ENCODE results near the gene DOCK9. TPM values are rescaled to one million over a fixed set of nuclear protein-coding genes. Genes with fewer than 3 reads are reported as not detected.
A peak's percentile ranks its signal among the peaks of the same experiment; 100 is the strongest.
"Not testable (repeated sequence)": the region's sequence is repeated elsewhere in the genome, so short reads cannot be mapped to it uniquely, and the experiment has no call there.

DOCK9 gene
- total RNA-seq, 1 experiment from 2014 or later, result 100 TPM

DNA sequence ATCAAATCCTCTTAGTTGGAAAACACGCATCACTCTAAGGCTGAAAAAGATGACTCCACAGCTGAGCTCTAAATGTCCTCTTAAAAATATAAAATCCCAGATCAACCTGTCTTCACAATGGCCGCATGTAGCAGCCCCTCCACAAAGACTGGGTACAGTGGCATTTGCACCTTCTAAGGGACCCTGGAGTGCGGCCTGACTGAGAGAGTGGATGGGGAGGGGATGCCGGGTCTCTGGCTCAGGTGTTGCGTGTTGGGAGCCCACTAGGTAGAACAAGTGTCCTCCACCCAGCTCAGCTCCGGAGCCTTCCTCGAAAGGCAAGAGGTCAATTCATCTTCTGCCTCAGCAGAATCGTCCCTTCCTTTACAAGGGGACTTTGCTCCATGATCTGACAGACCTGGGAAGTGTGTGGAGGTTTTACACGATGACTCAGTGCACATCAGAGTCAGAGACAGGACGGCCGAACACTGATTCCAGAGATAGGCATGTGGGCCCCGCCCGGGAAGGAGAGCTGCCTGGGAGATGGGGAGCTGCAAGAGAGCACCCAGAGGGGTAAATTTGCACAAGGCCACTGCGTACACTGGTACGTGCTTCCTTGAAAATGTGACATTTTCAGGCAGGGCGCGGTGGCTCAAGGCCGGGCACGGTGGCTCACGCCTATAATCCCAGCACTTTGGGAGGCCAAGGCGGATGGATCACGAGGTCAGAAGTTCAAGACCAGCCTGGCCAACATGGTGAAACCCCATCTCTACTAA is 201.8 kb downstream of the DOCK9 start:
- peak; percentile 58 for DNase-seq (ENCODE audit: low read depth)

DNA sequence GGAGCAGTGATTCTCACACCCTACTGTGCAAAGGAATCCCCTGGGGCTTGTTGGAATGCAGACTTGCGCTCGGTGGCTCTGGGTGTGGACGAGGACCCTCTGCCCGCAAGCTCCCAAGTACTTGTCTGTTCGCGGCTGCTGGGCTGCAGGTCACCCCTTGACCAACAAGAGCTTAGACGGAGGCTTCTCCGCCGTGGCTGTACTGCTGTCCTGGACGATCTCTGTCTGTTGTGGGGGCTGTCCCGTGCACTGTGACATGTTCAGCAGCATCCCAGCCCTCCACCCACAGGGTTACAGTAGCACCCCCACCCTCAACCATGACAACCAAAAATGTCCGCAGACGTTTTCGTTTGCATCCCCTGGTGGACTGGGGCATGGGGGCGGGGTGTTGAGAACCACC is 202.5 kb downstream of the DOCK9 start:
- DNase-seq (ENCODE audit: low read depth), result no peak

DNA sequence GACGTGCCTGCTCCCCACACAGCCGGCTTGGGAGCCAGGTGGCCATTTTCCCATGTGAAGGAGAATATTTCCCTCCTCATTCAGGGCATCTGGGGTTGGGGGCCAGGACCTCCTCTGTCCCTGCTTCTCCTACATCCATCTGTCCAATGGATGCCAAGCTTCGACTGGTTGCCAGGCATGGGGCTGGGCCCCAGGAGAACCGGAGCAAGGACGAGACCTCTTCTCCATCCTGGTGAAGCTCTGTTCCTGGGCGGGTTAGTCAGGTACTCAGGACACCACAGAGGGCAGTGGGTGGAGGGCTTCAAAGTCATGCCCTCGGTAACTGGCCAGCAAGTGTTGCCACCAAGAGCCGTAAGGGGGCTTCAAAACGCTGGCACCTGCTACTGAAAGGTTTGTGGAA is 203.1 kb downstream of the DOCK9 start:
- DNase-seq (ENCODE audit: low read depth), result no peak

DNA sequence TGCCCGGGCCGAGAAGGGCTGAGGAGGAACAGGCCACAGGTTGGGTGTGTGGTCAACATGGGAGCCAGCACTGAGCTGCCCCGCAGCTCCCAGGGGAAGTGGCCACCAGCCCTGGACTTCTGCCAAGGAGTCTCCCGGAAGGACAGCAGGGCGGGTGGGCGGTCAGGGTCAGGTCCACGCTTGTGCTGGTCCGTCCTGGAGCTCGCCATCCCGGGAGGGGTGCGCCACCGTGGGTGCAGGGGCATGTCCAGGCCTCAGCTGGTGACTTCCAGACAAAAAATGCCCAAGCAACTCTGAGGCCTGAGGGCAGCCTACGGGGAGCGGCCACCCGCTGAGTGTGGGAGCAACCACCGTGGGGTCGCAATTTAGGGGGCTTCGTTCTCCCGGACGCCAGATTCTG is 203.9 kb downstream of the DOCK9 start:
- no peak for DNase-seq (ENCODE audit: low read depth)

DNA sequence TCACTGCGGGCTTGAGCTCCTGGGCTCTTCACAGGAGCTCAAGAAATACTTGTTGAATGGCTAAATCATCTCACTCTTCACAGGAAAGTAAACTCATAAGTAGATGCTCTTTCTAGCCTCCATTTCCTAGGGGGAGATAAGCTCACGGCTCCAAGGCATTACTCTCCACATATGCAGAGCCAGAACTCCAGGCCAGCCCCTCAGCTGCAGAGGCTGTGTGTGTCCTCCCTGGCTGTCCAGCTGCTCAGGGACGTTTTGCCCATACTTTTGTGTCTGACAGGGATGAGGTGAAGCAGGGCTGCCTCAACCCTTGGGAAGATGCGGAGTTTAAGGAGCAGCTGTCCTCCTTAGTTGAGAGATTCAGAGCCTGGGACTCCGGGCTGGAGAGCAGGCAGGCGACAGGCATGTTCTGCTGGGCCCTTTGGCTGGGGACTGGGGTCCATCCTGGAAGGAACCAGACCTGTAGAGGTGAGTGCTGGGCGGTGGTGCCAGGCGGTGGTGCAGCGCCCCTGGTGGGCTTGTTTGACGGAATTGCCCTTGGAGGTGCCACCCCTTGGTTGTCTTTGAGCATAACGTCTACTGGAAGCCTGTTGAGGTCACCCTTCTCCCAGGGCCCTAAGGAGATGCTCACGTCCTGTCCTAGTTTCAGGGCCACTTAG is 204.9 kb downstream of the DOCK9 start:
- no peak for DNase-seq (ENCODE audit: low read depth)

DNA sequence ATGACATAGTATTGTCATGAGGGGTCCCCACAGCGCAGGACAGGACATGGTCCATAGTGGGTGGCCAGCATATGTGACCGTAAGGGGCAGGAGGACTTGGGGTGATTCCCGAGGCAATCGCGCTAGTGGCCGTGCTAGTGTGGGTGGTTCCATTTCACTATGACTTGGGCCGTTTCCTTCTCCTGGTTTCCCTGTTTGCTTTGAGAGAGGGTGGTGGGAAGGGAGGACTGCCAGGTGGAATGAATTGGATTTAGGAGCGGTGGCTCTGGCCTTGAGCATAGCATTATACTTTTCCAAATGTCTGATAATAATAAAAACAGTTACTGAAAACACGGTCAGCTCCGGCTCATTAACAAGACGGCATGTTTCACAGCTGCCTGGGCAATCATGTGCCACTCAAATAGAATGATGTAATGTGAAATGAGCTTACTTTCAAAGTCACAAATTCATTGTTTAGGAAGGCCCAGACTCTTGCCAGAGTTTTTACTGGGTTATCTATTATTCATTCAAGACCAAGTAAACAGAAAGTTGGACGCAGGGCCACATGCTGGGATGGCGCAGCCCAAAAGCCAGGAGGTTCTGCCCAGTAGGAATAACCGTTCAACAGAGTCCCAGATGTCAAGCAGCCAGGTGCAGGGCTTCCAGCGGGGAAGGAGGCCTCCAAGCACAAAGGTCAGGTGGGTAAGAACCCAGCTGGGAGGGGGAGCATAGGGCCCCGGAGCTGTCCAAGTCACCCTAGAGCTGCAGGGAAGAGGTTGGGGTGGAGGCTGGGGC is 205.8 kb downstream of the DOCK9 start:
- no peak for DNase-seq (ENCODE audit: low read depth)

DNA sequence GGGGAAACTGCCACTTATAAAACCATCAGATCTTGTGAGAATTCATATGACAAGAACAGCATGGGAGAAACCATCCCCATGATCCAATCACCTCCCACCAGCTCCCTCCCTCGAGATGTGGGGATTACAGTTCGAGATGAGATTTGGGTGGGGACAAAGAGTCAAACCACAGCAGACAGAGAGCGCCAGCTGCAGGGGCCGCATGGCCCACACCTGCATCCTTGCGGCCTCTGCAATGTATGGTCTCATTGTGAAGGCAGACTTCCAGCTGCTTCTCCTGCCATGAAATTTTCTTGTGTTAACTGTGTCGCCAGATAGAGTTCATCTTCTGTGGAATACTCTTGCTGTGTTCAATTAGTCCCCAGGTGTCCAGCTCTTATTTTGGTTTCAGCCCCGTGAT is 208.1 kb downstream of the DOCK9 start:
- no peak for DNase-seq (ENCODE audit: low read depth)

DNA sequence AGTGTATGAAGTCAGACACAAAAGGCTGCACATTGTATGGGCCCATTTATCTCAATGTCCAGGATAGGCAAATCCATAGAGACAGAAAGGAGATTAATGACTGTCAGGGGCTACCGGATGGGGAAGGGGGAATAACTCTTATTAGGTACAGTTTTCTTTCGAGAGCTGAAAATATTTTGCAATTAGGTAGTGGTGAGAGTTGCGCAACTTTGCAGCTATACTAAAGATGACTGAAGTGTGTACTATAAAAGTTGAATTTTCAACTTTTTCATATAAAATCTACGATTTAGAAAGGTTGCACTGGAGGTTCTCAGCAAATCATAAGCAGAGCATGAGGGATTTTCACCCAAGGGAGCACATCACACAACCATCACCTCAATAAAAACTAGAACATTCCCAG is 209.3 kb downstream of the DOCK9 start:
- no peak for DNase-seq (ENCODE audit: low read depth)

DNA sequence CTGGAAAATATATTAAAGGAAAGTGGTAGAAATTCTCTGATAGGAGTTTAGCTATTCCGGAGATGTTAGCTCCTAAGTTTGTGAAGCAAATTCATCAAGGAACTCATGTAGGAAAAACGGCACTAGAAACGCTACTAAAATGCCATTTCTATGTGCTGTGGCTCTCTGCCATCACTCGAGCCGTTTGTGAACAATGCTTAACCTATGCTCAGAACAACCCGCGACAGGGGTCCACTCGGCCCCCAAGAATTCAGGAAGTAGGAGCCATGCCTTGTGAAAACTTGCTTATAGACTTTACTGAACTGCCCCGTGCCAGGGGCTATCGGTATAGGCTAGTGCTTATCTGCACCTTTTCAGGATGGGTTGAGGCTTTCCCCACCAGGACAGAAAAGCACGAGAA is 211.2 kb downstream of the DOCK9 start:
- DNase-seq (ENCODE audit: low read depth), result no peak

DNA sequence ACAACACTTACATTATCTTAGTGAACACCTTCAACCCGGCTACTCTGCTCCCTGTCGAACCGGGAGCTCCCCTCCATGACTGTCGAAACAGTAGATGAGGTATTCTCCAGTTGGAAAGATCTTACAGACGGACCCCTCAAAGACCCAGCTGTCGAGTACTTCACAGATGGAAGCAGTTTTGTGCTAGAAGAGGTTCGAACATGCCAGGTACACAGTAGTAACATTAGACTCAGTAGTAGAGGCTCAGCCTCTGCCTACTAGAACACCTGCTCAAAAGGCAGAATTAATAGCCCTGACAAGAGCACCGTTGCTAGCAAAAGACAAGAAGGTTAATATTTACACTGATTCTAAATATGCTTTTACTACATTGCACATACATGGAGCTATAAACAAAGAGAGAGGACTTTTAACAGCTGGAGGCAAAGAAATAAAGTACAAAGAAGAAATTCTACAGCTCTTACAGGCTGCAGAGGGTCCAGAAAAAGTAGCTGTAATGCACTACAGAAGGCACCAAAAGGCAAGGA is 211.8 kb downstream of the DOCK9 start:
- no peak for DNase-seq (ENCODE audit: low read depth)

DNA sequence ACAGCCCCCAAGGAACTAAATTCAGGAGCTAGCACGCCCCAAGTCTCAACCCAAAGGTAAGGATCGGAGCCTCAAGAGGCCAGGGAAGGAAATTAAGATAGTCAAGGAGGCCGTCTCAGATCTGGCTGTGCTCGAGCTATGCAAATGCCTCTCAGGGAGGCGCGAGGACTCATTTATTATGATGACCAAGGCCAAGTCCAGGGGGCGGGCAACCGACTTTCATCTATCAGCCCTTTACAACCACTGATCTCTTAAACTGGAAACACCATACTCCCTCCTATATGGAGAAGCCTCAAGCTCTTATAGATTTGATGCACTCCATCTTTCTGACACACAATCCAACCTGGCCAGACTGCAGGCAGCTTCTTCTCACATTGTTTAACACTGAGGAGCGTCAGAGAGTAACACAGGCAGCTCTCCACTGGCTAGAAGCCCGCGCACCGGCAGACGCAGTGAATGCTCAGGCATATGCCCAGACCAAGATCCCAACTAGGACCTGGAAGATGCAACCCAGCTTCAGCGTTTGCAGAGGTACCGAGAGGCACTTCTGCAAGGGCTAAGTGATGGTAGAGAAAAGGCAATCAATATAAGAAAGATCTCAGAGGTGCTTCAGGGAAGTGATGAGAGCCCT is 215.8 kb downstream of the DOCK9 start:
- no peak for DNase-seq (ENCODE audit: low read depth)

DNA sequence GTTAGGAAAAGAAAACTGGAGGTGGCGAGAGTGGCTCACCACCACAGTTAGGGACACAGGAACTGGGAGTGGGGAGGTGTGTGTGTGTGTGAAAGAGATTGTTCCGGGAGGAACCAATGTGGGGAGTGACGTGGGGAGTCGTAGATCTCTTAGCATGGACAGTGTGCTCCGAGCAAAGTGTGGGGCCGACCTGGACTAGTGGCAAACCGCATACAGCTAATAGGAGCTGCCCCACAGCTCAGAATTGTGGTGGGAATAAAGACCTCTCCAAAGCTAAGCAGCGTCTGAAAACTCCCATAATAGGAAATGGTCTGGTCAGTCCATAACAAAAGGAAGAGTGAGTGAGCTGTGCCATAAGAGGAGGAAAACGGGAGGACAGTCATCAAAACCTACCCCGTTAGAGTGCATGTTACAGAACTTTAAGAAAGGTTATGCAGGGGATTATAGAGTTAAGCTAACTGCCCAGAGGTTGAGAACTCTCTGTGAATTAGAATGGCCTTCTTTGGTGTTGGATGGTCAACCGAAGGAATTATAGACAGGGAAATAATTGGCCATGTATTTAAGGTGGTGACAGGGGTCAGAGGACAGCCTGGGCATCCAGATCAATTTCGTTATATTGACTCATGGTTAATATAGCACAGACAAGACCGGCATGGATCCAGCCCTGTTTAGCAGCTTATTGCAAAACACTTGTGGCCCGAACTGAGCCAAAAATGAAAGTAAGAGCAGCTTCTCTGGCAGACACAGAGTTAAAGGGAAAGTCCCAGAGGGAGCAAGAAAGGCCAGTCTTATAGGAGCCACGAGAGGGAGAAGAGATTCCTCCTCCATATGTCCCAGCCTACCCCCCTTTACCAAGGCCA is 216.5 kb downstream of the DOCK9 start:
- peak; percentile 39 for DNase-seq (ENCODE audit: low read depth)

DNA sequence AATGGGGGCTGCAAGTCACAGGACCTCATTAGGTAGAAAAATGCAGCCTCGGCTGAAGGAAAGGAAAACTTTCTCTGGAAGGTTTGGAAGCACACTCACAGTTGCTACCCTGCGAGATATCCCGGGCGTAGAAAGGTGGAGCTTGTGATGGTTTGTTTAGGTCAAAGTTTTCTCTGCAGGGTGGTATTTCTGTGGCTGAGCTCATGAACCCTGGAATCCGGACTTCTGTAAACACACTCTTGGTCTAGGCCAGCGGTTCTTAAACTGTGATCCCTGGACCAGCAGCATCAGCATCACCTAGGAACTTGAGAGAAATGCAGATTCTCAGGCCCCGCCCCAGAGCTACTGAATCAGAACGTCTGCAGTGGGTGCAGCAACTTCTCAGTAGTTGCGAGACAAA is 222.1 kb downstream of the DOCK9 start:
- DNase-seq (ENCODE audit: low read depth), result no peak

DNA sequence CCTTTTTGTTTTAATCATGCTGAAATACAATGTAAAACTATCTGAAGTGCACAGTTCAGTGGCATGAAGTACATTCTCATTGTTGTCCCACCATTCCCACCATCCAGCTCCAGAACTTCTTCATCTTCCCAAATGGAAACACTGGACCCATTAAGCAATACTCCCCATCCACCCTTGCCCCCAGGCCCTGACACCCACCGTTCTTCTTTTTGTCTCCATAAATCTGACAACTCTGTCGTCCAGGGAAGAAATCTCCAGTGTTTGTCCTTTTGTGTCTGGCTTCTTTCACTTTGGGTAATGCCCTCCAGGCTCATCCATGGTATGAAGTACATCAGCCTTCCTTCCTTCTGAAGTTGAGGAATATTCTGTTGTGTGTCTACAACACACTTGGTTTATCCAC is 222.7 kb downstream of the DOCK9 start:
- no peak for DNase-seq (ENCODE audit: low read depth)

DNA sequence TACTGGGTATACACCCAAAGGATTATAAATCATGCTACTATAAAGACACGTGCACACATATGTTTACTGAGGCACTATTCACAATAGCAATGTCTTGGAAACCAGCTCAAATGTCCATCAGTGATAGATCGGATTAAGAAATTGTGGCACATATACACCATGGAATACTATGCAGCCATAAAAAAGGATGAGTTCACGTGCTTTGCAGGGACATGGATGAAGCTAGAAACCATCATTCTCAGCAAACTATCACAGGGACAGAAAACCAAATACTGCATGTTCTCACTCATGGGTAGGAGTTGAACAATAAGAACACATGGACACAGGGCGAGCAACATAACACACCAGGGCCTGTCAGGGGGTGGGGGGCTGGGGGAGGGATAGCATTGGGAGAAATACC is 223.4 kb downstream of the DOCK9 start:
- not testable (repeated sequence) for DNase-seq (ENCODE audit: low read depth)

DNA sequence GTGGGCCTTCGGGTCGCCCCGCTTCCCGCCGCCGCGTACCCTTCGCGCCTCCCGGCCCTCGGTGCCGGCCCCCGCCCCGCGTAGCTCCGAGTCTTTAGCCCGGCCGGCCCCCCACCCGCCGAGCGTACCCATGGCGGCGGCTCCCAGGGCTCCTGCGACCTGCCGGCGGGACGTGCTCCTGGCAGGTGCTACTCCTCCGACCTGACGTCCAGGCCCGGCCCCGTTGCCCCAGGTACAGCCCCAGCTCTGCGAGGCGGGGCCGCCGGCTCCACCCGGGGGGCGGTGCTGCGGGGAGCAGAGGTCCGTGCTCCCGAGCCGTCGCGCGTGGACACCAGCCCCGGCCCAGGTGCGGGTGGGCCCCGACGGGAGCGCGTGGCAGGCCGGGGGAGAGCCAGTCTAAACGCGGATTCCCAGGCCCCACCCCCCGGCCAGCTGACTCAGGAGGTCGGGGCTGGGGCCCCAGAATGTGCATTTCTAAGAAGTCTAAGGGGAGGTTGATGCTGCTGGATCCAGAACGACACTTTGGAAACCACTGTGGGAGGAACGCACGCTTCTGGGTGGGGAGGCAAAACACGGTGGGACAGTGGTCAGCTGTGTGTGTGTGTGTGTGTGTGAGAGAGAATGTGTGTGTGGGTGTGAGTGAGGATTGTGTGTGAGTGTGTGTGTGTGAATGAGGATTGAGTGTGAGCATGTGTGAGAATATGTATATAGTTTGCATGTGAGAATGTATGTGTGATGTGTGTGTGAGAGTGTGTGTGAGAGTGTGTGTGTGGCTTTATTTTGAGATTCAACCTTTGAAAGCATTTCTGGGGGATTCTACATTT is 225.2 kb downstream of the DOCK9 start, which contains the start of gene SLC15A1:
SLC15A1 (minus strand) TSS at position 206 of the 824 bp plus-strand sequence; CDS start at position 132, 74 bp downstream.
- no peak for DNase-seq (ENCODE audit: low read depth)

DNA sequence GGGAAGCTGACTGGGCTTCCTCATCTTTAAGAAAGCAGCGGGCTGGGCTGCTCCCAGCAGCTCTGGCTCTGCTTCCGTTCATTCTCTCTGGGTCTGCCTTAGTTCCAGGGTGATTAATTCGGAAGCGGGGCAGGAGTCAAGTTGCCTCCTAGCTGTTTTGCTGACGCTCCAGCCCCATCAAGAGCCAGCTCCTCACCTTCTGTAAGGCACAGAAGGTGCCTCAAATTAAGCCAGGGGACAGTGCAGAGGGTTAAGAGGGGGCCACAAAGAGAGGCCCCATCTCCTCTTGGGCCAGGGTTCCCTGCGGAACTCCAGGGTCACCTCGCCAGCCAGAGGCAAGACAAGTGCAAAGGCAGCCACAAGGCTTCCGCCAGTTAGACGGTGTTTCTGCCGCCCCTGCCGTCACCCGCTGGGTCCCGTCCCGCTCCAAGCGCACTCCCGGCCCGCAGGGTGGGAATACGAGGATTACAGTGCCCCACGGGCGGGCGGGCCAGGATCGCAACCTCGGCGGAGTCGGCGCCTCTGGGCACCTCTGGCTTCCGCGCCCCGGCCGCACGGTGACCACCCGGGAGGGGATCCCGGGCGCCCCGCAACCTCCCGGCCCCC is 225.9 kb downstream of the DOCK9 start:
- no peak for DNase-seq (ENCODE audit: low read depth)

DNA sequence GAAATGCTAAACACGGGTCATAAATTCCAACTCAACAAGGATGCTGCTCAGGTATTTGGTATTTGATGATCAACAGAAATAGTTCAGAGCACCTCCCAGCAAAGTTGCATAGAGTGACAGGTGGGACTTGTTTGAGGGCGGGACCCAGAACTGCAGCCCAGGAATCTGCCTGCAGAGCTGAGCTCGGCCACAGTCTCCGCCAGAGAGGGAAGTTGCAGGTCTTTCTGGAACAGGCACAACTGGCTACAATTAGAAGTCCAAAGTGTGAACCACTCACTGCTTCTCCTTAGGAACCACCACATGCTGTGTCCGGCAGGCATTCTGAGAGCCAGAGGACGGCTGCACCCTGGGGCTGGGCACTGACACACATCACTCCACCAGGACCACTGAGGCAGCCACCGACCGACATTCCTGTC is 226.5 kb downstream of the DOCK9 start:
- no peak for DNase-seq (ENCODE audit: low read depth)

DNA sequence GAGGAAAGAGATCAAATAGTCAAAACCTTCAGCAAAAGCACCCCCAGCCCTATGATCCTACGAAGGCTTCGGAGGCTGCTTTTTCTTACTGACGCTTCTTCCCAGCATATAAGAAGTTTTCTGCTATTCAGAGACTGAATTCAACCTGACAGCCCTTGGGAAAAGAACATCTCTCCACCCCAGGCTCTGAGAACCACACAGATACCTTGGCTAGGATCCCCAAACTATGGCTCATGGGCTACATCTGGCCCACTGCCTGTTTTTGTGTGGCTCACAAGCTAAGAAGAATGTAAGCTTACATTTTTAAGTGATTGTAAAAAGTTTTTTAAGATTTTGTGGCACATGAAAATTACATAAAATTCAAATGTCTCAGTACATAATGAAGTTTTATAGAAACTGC is 228.4 kb downstream of the DOCK9 start:
- DNase-seq (ENCODE audit: low read depth), result no peak
